Measurements from ENCODE around the gene CEL.

- TF ChIP-seq POLR2A (IDR thresholded peaks at IDR 0.05) (no peak), CTCF (IDR thresholded peaks at IDR 0.05) (no peak)
Observed at GRCh38 chr9:133051966-133052539, 9.7 kb upstream of the CEL start.

All from testis (tissue), 2 donors.